Aorta (tissue), 5 donors: ENCODE data around the gene CACFD1. TPM values are rescaled to one million over a fixed set of nuclear protein-coding genes. Genes with fewer than 3 reads are reported as not detected.

Experiments used
- ATAC-seq: fragments of 200-7000 bp; cut with Tn5 transposase; one replicate; pipeline ENCODE4 v1.9.1; 2022; ENCODE audit warnings: moderate library complexity; ENCODE audit not compliant: low FRiP score
- DNase-seq, 2 donors: peaks; one replicate each; pipeline ENCODE4 v3.0.0-alpha.2; 2020
- H3K27ac ChIP-seq, 2 donors: one replicate each; pipeline ENCODE4 v1.5.1; 2013; ENCODE audit warnings: low read length in 2 of 2, mild to moderate bottlenecking in 2 of 2, moderate library complexity in 2 of 2, control low read depth in 1 of 2, inconsistent platforms in 1 of 2, low read depth in 1 of 2
- H3K27me3 ChIP-seq, 2 donors: one replicate each; pipeline ENCODE4 v1.6.1; 2013; ENCODE audit warnings: control low read depth in 1 of 2, low read length in 1 of 2, mild to moderate bottlenecking in 1 of 2, moderate library complexity in 1 of 2; ENCODE audit not compliant: insufficient read depth in 2 of 2, control insufficient read depth in 1 of 2
- H3K36me3 ChIP-seq, 2 donors: one replicate each; pipeline ENCODE4 v1.6.1; 2013; ENCODE audit warnings: control low read depth in 1 of 2, low read length in 1 of 2, mild to moderate bottlenecking in 1 of 2; ENCODE audit not compliant: insufficient read depth in 2 of 2, control insufficient read depth in 1 of 2
- H3K4me1 ChIP-seq, 2 donors: one replicate each; pipeline ENCODE4 v1.6.1; 2013; ENCODE audit warnings: low read length in 2 of 2, control low read depth in 1 of 2, mild to moderate bottlenecking in 1 of 2, moderate library complexity in 1 of 2; ENCODE audit not compliant: insufficient read depth in 2 of 2, control insufficient read depth in 1 of 2
- H3K4me3 ChIP-seq, 2 donors: one replicate each; pipeline ENCODE4 v1.5.1; 2013; ENCODE audit warnings: low read length in 2 of 2, control low read depth in 1 of 2, mild to moderate bottlenecking in 1 of 2
- H3K9me3 ChIP-seq: one replicate; pipeline ENCODE4 v1.6.1; 2013; ENCODE audit warnings: mild to moderate bottlenecking, low read length; ENCODE audit not compliant: control insufficient read depth
- WGBS, 2 donors: extraction: QIAGEN DNeasy Blood & Tissue Kit; methylation state at CpG; one replicate each; pipeline ENCODE4 v1.1.7; 2013; 5-methylcytosine and 5-hydroxymethylcytosine counted together
- intact Hi-C, 2 donors: fragments of 100-400 bp; cut with DNase I; formaldehyde crosslinking; loops; one replicate each; pipeline versions ENCODE4 v1.14.2 to v1.15.0; 2022
- polyA plus RNA-seq, 2 donors: library from polyadenylated mRNA; stranded (reverse); fragments of 200-250 nt; gene quantifications; one replicate each; pipeline ENCODE4 v1.2.3, GENCODE V29; 2013
- total RNA-seq, 2 donors: library from RNA; stranded (reverse); fragmentation: NEBNext Ultra II Directional; extraction: Animal tissue kit (Norgen Biotek cat#: 25700); gene quantifications; one replicate each; pipeline ENCODE4 v1.2.1, GENCODE V29; 2021
- donor health status: healthy with polysubstance abuse.
- donor health status: Bipolar disorder and iron deficiency.
- donor health status: DM: no; HTN: no; CAD: no.
- donor health status: DM: no; HTN: no; CAD: no.
- donor health status: DM: yes; HTN: yes; CAD: no.

Gene CACFD1
- total and polyA plus RNA-seq, 4 donors = 8.1 to 15.9 (median 13.0) TPM

- DNase-seq (no peak), ATAC-seq (no peak)
- intact Hi-C loops = no loop called here
- H3K4me1 ChIP-seq = no peaks in the 10 kb centered on the region
- H3K9me3 ChIP-seq = no peaks in the 10 kb centered on the region
- H3K36me3 ChIP-seq = no peaks in the 10 kb centered on the region
- no peak overlapping the region for H3K4me3 ChIP-seq
- H3K27me3 ChIP-seq = no peaks in the 10 kb centered on the region
- WGBS, 2 donors = 78 to 79% methylated on average over 19 of the region's 19 CpGs
- no peak overlapping the region for H3K27ac ChIP-seq
Observed at GRCh38 chr9:133512253-133513213, 52.8 kb downstream of the CACFD1 start.

DNA sequence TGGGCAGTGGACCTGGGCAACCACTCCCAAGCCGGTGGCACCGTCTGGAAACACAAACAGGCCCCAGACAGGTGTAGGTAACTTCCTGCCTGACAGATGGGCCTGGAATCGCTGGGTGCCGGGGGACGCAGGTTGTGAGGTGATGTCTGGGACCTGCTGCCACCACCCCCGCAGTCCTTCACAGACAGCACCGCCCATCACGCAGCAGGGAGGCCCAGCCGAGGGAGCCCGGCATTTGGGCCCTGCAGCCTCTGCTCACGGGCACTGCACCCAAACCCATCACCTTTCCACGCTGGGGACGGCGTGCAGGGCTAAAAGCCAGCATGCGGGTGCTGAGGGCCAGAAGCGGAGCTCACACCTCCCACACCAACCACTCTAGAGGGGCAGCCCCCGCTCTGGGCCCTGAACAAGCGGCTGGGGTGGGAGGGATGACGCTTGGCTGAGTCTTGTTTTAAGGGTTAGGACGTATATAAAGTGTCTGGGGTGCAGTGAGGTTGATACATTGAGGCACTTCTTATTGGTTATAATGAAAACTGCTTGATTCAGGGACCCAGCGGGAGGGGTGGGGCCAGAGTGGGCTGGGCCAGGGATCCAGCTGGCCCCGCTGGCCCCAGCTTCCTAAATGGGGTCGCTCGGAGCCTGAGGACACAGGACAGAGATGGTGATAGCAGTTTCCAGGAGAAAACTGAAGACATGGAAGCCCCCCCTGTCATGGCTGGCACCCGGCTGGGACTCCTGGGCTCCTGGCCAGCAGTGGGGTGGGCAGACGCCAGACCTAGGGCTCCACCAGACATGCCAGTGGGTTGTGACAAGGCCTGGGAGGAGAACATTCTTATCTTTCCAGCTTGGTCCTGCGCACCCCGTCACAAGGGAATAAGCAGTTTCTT, 53.7 kb downstream of the CACFD1 start:
- intact Hi-C loops = no loop called here
- no peaks in the 10 kb centered on the region for H3K4me1 ChIP-seq
- no peak overlapping the region for H3K27ac ChIP-seq
- H3K9me3 ChIP-seq = no peaks in the 10 kb centered on the region
- no peaks in the 10 kb centered on the region for H3K36me3 ChIP-seq
- no peak for DNase-seq
- no peak overlapping the region for H3K4me3 ChIP-seq
- H3K27me3 ChIP-seq = no peaks in the 10 kb centered on the region
- 42 to 49% methylated on average over 28 of the region's 28 CpGs for WGBS, 2 donors
- no peak for ATAC-seq

DNA sequence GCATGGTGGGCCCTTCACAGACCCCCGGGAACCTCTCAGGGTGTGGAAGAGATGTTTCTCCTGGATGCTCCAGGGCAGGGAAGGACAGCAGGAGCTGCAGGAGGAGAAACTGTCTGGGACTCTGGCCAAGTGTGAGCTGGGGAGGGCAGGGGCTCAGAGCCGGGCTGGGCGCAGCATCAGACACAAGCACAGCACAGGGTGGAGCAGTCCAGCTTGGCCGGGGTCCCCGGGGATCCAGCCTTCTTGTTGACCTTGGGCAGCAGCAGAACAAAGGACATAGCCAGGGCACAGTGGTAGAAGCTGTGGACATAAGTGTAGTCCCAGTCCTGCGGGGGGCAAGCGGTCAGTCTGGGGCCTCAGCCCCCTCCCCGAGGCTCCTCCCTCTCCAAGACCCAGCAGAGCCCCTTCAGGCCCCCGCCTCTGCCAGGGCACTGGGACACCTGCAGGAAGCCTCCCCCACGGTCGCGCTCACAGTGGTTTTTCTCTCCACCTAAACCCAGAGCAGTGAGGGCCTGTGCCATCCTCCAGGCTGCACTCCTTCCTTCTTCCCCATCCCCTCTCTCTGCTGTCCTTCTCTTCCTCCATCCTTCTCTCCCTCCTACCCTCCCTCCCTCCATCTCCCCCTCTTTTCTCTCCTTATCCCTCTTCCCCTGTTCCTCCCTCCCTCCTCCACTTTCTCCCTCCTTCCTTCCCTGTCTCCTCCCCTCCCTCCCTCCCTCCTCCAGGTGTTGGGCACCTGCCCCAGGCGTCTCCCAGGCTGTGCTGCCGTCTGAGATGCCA, 54.9 kb downstream of the CACFD1 start:
- Histone ChIP-seq H3K27me3 (no peaks in the 10 kb centered on the region), H3K4me1 (no peaks in the 10 kb centered on the region), H3K27ac (no peak overlapping the region), H3K36me3 (no peaks in the 10 kb centered on the region), H3K9me3 (no peaks in the 10 kb centered on the region), H3K4me3 (no peak overlapping the region)
- intact Hi-C loops = no loop called here
- ATAC-seq (peak; percentile 52), DNase-seq (peak in 1 of 2 donors; percentile 69)
- WGBS, 2 donors = 14 to 23% methylated on average over 12 to 14 of the region's 14 CpGs

DNA sequence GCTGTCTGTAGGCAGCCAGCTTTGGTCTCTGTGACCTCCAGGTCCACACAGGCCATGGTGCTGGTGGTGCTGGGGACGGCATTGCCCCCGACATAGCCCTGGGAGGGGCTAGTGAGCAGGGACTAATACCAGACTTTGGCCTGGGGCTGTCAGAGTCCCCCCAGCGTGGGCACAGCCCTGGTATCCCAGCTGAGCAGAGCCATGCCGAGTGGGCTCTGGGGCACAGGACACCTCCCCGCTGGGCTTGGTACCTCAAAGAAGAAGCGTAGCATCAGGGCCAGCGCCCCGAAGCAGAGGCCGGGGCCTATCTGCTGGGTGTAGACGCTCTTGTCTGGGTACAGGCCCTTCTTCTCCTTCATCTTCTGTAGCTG, 55.4 kb downstream of the CACFD1 start:
- 93 to 96% methylated on average over 10 of the region's 10 CpGs for WGBS, 2 donors
- no peaks in the 10 kb centered on the region for H3K9me3 ChIP-seq
- ATAC-seq (no peak), DNase-seq (no peak)
- H3K36me3 ChIP-seq = no peaks in the 10 kb centered on the region
- no peak overlapping the region for H3K4me3 ChIP-seq
- no peaks in the 10 kb centered on the region for H3K27me3 ChIP-seq
- no peak overlapping the region for H3K27ac ChIP-seq
- H3K4me1 ChIP-seq = no peaks in the 10 kb centered on the region
- intact Hi-C loops = no loop called here

- ATAC-seq (no peak), DNase-seq (no peak)
- no peaks in the 10 kb centered on the region for H3K9me3 ChIP-seq
- 94 to 96% methylated on average over 17 of the region's 17 CpGs for WGBS, 2 donors
- no peaks in the 10 kb centered on the region for H3K4me1 ChIP-seq
- no peak overlapping the region for H3K27ac ChIP-seq
- intact Hi-C loops = no loop called here
- H3K36me3 ChIP-seq = no peaks in the 10 kb centered on the region
- no peaks in the 10 kb centered on the region for H3K27me3 ChIP-seq
- H3K4me3 ChIP-seq = no peak overlapping the region
Observed at GRCh38 chr9:133515615-133516255, 56.0 kb downstream of the CACFD1 start.

DNA sequence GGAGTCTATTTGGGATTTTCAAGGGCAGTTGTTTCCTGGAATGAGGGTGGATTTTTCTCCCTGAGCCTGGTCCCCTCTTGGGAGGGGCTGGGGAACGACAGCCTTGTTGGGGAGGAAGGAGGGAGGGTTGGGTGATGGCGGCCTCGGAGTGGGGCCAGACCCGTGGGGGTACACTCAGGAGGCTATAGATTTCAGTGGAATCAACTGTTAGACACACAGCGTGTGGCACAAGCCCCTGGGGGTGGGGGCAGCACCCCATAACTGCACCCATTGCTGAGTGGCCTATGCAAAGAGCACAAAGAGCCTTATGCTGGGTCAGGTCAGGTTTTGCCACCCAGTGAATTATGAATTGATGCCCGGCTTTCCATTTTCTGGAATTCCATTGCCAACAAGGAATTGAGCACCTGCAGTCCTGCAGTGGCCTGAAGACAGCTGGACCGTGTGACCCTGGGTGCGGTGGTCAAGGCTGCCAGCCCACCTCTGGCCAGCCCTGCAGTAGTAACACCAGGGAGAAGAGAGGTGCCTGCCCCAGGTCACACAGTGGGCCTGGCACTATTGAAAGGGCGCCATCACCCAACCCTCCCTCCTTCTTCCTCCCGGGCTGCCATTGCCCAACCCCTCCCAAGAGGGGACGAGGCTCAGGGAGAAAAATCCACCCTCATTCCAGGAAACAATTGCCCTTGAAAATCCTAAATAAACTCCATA, 56.6 kb downstream of the CACFD1 start:
- WGBS, 2 donors = 88% methylated on average over 11 of the region's 11 CpGs
- H3K4me3 ChIP-seq = no peak overlapping the region
- no peaks in the 10 kb centered on the region for H3K4me1 ChIP-seq
- H3K27ac ChIP-seq = no peak overlapping the region
- intact Hi-C loops = no loop called here
- no peaks in the 10 kb centered on the region for H3K36me3 ChIP-seq
- H3K27me3 ChIP-seq = no peaks in the 10 kb centered on the region
- no peaks in the 10 kb centered on the region for H3K9me3 ChIP-seq
- ATAC-seq = no peak
- DNase-seq = no peak

DNA sequence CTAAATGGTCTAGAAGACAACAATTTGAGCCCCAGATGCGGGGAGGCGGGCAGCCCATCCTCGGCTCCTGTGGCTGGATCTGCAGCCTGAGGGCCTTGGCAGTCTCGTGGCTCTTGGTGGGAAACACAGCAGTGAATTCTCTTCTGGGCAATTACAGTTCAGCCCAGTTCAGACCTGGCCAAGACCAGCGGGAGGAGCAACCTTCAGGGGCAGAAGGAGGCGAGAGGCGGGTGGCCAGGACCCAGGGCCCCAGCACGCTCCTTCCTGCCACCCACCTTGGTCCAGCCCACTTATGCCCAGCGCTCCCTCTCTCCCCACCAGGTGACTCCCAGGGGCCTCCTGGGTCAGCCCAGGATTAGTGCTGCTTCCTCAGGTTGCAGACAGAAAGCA, 57.2 kb downstream of the CACFD1 start:
- no peak for DNase-seq
- Histone ChIP-seq H3K36me3 (no peaks in the 10 kb centered on the region), H3K27me3 (no peaks in the 10 kb centered on the region), H3K4me3 (no peak overlapping the region), H3K27ac (no peak overlapping the region), H3K9me3 (no peaks in the 10 kb centered on the region), H3K4me1 (no peaks in the 10 kb centered on the region)
- no peak for ATAC-seq
- intact Hi-C loops = no loop called here
- 95 to 97% methylated on average over 8 to 9 of the region's 9 CpGs for WGBS, 2 donors
